Vagina (tissue), 2 donors: ENCODE data around the gene PEX10. TPM values are rescaled to one million over a fixed set of nuclear protein-coding genes. Genes with fewer than 3 reads are reported as not detected.

Experiments used
- DNase-seq, 2 donors: peaks; one replicate each; pipeline ENCODE4 v3.0.0-alpha.2; 2017; ENCODE audit errors: extremely low spot score in 2 of 2
- H3K27ac ChIP-seq: fragments of 200-600 bp; sonication (generic); one replicate; pipeline ENCODE4 v1.5.1; 2019
- H3K27me3 ChIP-seq: fragments of 200-600 bp; sonication (generic); one replicate; pipeline ENCODE4 v1.5.1; 2019
- H3K36me3 ChIP-seq, 2 donors: fragments of 200-600 bp; sonication (generic); one replicate each; pipeline ENCODE4 v1.5.1; 2017 to 2019
- H3K4me1 ChIP-seq: fragments of 200-600 bp; sonication (generic); one replicate; pipeline ENCODE4 v1.5.1; 2019
- H3K4me3 ChIP-seq, 2 donors: fragments of 200-600 bp; sonication (generic); 1 replicate in 1 of 2; 2 replicates in 1 of 2; pipeline ENCODE4 v1.5.1; 2016 to 2019
- H3K9me3 ChIP-seq: fragments of 200-600 bp; sonication (generic); one replicate; pipeline ENCODE4 v1.5.1; 2019
- CTCF ChIP-seq, 3 experiments: fragments of 450-650 bp in 2 of 3; fragments of 200-600 bp in 1 of 3; sonication (generic) in 1 of 3; IDR thresholded peaks; one replicate each; pipeline ENCODE4 v1.5.1; 2017 to 2019; ENCODE audit warnings: antibody characterized with exemption in 3 of 3, mild to moderate bottlenecking in 2 of 3, moderate library complexity in 2 of 3
- POLR2A ChIP-seq, 2 donors: fragments of 450-650 bp; IDR thresholded peaks; one replicate each; pipeline ENCODE4 v1.6.1; 2017; ENCODE audit warnings: antibody characterized with exemption in 2 of 2, mild to moderate bottlenecking in 2 of 2, moderate library complexity in 2 of 2
- POLR2AphosphoS5 ChIP-seq, 2 donors: sonication (generic); formaldehyde crosslinking; IDR thresholded peaks; one replicate each; pipeline ENCODE4 v1.9.0; 2017; ENCODE audit warnings: antibody characterized with exemption in 2 of 2, mild to moderate bottlenecking in 2 of 2, low read depth in 1 of 2; ENCODE audit not compliant: insufficient read depth in 1 of 2
- intact Hi-C: fragments of 100-400 bp; cut with DNase I; formaldehyde crosslinking; loops from one replicate; pipeline ENCODE4 v1.15.1; 2023
- total RNA-seq: library from RNA; depleted of rRNA; stranded (reverse); fragments of >200 nt; gene quantifications from one replicate; pipeline ENCODE4 v1.2.3, GENCODE V29; 2016

The PEX10 gene
- total RNA-seq, 1 donor from 2014 or later, result 15.2 TPM

DNA sequence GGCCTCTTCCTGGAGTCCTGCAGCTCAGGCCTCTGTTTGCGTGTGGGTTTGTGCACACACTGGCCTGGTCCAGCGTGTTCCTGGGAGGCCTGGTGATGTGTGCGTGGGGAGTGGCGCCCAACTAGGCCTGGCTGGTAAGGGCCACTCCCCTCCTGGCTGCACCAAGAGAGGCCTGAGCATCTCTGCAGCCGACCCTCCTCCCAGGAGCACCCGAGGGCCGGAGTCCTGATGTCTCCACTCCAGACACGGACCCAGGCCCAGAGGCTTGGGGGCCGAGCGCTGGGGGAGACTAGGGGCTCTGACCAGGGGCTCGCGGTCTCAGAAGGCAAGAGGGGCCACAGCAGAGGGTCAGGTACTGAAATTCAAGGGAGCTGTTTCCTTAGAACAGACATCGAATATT, 54.3 kb downstream of the PEX10 start:
- Histone ChIP-seq H3K4me1 (no peaks in the 10 kb centered on the region), H3K27ac (no peak overlapping the region), H3K9me3 (no peaks in the 10 kb centered on the region), H3K36me3 (no peaks in the 10 kb centered on the region), H3K27me3 (no peaks in the 10 kb centered on the region), H3K4me3 (no peak overlapping the region)
- TF ChIP-seq POLR2AphosphoS5 (IDR thresholded peaks at IDR 0.05; ENCODE audit: insufficient read depth in 1 of 2, low read depth in 1 of 2), result no peak
- DNase-seq, result no peak
- intact Hi-C loops, result no loop called here

DNA sequence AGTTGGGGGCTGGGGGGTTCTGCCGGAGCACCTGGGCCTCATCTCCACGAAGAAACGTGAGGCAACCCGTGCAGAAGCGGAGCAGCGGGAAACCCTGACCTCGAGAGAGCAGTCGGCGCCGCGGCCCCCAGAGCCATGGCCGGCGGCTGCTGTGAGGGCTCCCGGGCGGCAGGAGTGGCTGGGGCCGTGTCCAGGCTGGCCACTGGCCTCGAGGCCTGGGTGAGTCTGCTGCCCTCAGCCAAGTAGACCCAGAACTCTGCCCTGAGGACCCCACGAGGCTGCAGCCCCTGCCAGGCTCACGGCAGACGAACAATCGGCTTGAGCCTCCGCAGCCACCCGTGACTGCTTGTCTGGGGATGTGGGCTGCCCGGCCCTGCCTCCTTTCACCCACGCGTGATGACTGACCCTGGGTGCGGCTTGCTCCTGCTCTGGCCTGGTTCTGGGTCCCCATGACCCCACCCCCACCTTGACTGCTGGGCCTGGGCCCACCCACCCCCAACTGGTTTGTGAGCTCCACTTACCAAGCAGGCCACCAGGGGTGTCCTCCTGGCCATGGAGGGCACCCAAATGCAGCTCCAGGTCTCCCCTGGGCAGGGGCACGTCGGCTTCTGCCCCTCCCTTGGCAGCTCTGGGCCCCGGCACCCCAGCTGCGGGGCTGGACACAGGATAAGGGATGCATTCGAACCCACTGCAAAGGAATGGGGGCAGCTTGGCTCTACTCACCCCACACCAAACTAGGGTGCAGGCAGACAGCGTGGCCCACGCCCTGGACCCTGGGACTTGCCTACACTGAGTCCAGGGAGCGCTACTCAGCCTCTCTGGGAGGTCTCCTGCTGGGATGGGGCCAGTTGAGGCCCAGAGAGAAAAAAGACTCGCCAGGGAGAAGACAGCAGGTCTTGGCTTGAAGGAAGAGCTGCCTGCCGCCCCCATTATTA, 55.2 kb downstream of the PEX10 start:
- Histone ChIP-seq H3K4me1 (no peaks in the 10 kb centered on the region), H3K36me3 (no peaks in the 10 kb centered on the region), H3K27ac (no peak overlapping the region), H3K4me3 (no peak overlapping the region), H3K27me3 (no peaks in the 10 kb centered on the region), H3K9me3 (no peaks in the 10 kb centered on the region)
- DNase-seq, result no peak
- no peak for TF ChIP-seq POLR2A (IDR thresholded peaks at IDR 0.05)
- TF ChIP-seq CTCF (IDR thresholded peaks at IDR 0.05), result no peak
- no peak for TF ChIP-seq POLR2AphosphoS5 (IDR thresholded peaks at IDR 0.05; ENCODE audit: insufficient read depth in 1 of 2, low read depth in 1 of 2)
- intact Hi-C loops, result no loop called here

GRCh38 chr1:2356401-2356800, 56.0 kb downstream of the PEX10 start:
- no peaks in the 10 kb centered on the region for H3K36me3 ChIP-seq

DNA sequence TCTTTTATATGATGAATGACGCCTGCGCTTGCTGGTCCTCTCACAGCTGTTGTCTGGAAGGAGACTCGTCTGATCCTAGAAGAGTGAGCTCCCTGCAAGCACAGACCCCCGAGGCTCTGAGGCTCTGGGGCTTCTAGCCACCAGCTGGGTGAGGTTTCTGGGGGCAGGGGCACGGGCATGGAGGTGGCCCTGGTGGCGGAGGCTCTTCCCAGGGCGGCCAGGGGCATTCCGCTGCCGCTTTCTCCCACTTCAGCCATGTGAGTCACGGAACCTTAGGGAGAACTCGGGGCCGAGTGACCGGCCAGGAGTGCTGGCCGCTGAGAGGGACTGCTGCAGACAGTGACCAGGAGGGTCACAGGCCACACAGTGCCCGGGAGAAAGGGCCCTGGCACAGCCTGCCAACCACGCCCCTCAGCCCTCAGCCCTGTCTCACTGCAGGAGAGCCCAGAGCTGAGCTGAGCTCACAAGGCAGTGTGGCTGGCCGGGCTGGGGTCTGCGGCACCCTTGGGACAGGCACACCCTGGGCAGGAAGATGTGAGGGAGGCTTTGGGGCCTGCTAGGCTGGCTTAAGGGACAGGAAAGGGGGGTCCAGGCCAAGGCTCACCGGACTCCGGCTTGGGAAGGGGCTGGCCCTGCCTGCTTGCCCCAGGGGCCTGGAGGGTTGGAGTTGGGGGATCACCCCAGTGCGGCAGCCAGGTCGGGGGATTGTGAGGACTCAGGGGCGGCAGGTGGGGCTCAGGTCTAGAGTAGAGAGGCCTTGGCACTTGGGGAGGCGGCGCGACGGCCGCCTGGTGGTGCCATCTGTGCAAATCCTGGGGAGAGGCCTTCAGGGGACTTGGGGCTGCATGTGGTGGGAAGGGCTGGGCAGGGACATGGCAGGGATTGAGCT, 56.7 kb downstream of the PEX10 start:
- Histone ChIP-seq H3K36me3 (no peaks in the 10 kb centered on the region), H3K9me3 (no peaks in the 10 kb centered on the region), H3K27ac (no peak overlapping the region), H3K27me3 (no peaks in the 10 kb centered on the region), H3K4me3 (no peak overlapping the region), H3K4me1 (no peaks in the 10 kb centered on the region)
- intact Hi-C loops, result no loop called here
- DNase-seq, result no peak
- no peak for TF ChIP-seq POLR2AphosphoS5 (IDR thresholded peaks at IDR 0.05; ENCODE audit: insufficient read depth in 1 of 2, low read depth in 1 of 2)
- TF ChIP-seq POLR2A (IDR thresholded peaks at IDR 0.05), result no peak
- TF ChIP-seq CTCF (IDR thresholded peaks at IDR 0.05), result no peak

More at GRCh38 chr1:2356401-2356800, 56.0 kb downstream of the PEX10 start:
- intact Hi-C loops, result no loop called here
- H3K27ac ChIP-seq, result no peak overlapping the region
- TF ChIP-seq CTCF (IDR thresholded peaks at IDR 0.05) (no peak), POLR2AphosphoS5 (IDR thresholded peaks at IDR 0.05; ENCODE audit: insufficient read depth in 1 of 2, low read depth in 1 of 2) (no peak), POLR2A (IDR thresholded peaks at IDR 0.05) (no peak)
- no peaks in the 10 kb centered on the region for H3K27me3 ChIP-seq
- DNase-seq, result no peak
- H3K4me1 ChIP-seq, result no peaks in the 10 kb centered on the region
- no peak overlapping the region for H3K4me3 ChIP-seq
- no peaks in the 10 kb centered on the region for H3K9me3 ChIP-seq

DNA sequence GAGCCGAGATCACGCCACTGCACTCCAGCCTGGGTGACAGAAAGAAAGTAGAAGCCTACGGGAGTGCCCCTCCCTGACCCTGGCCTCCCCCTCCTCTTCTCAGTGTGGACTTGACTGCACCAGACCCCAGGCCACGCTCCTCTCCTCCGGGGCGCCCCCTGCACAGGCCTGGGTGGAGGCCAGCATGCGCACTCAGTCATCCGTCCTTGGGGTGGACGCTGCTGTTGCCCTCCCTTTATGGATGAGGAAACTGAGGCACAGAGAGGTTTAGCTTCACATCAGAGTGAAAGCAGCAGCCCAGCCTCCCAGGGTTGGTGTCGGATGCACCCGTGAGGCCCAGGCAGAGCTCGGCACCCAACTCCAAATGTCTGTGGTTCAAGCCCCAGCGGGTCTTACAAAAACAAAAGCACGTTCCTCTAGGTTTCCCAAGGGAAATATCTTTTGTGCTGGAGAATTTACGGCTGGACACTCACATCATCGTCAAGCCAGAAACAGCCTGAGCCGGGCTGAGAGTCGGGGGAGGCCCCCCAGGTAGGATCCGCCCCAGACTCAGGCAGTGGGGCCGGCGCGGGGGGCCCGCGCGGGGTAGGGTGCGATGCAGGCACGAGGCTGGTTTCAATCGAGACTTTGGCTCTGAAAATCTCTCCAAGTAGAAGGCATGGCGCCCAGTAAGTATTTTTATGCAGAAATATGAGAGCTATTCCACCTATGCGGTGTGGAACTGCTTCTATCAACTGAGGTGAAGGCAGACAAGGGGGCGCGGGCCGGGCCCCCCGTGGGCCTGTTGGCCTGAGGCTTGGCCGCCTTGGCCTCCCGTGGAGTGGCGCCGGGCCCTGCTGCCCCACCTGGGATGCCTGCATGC, 57.6 kb downstream of the PEX10 start:
- Histone ChIP-seq H3K27me3 (no peaks in the 10 kb centered on the region), H3K9me3 (no peaks in the 10 kb centered on the region), H3K36me3 (no peaks in the 10 kb centered on the region), H3K4me3 (no peak overlapping the region), H3K27ac (no peak overlapping the region), H3K4me1 (no peaks in the 10 kb centered on the region)
- DNase-seq, result no peak
- TF ChIP-seq CTCF (IDR thresholded peaks at IDR 0.05) (no peak), POLR2A (IDR thresholded peaks at IDR 0.05) (no peak), POLR2AphosphoS5 (IDR thresholded peaks at IDR 0.05; ENCODE audit: insufficient read depth in 1 of 2, low read depth in 1 of 2) (no peak)
- intact Hi-C loops, result no loop called here
